Fibroblast of the aortic adventitia (primary cell): ENCODE measurements around the gene NCOA1. TPM values are rescaled to one million over a fixed set of nuclear protein-coding genes. Genes with fewer than 3 reads are reported as not detected.

Source experiments
- DNase-seq: peaks from one replicate; pipeline ENCODE4 v3.0.0-alpha.2; 2010; ENCODE audit warnings: low read depth
- H3K4me3 ChIP-seq: 2 replicates; pipeline ENCODE4 v1.5.1; 2011; ENCODE audit warnings: low read depth, mild to moderate bottlenecking, control low read depth, low read length, moderate library complexity
- CTCF ChIP-seq: IDR thresholded peaks from 2 replicates; pipeline ENCODE4 v1.5.1; 2011; ENCODE audit warnings: mild to moderate bottlenecking, low read length, control low read depth, inconsistent platforms; ENCODE audit not compliant: insufficient read depth
- small RNA-seq: library from RNA; depleted of rRNA; stranded (forward); fragments of <200 nt; gene quantifications from one replicate; pipeline ENCODE3, GENCODE V24; 2012
- total RNA-seq: library from RNA; depleted of rRNA; stranded (reverse); fragments of >200 nt; gene quantifications from 2 replicates; pipeline ENCODE4 v1.2.3, GENCODE V29; 2012; ENCODE audit warnings: low replicate concordance

The NCOA1 gene
- total RNA-seq, 1 donor = 24.0 TPM

- no peak for TF ChIP-seq CTCF
- H3K4me3 ChIP-seq = no peak overlapping the region
- peak; percentile 48 for DNase-seq
These were observed 327.7 kb downstream of the NCOA1 start for GRCh38 chr2:24818721-24819167.

- H3K4me3 ChIP-seq = no peak overlapping the region
- DNase-seq = no peak
- no peak for TF ChIP-seq CTCF
These were observed 328.6 kb downstream of the NCOA1 start for GRCh38 chr2:24819442-24820174.

- no peak for DNase-seq
- no peak overlapping the region for H3K4me3 ChIP-seq
- no peak for TF ChIP-seq CTCF
These were observed 329.1 kb downstream of the NCOA1 start for GRCh38 chr2:24820175-24820513.

Small RNA genes within 50 kb of the gene (small RNA-seq; reads per million reads assigned to genes)
- not detected for gene RNA5SP88
- not detected for gene RNU6-936P

Other genes with a start within 250 kb of the NCOA1 start
- 23.9 and 32.4 TPM in 2 replicates for gene ITSN2, start 130.7 kb upstream of the NCOA1 start, total RNA-seq